A172 (cell line): ENCODE data around the gene JOSD2. TPM values are rescaled to one million over a fixed set of nuclear protein-coding genes. Genes with fewer than 3 reads are reported as not detected.

Experiments
- total RNA-seq: library from RNA; depleted of rRNA; stranded (reverse); fragments of >200 nt; shearing (Covaris generic); gene quantifications from 2 replicates; pipeline ENCODE4 v1.2.3, GENCODE V29; 2014; rRNA removed

Gene JOSD2
- total RNA-seq, 1 experiment from 2014 or later: 38.4 TPM

Other genes starting within 250 kb of the JOSD2 start
- 0.22 TPM in 1 of 2 replicates, not detected in the other for gene KCNC3, start 181.8 kb downstream of the JOSD2 start, total RNA-seq
- 0.07 and 0.16 TPM in 2 replicates for gene NAPSA, start 145.6 kb downstream of the JOSD2 start, total RNA-seq
- 96.8 and 97.3 TPM in 2 replicates for gene NR1H2, start 134.7 kb downstream of the JOSD2 start, total RNA-seq
- gene POLD1, start 126.8 kb downstream of the JOSD2 start, total RNA-seq: 57.5 and 79.9 TPM in 2 replicates
- 0.07 and 0.14 TPM in 2 replicates for gene SPIB, start 92.3 kb downstream of the JOSD2 start, total RNA-seq
- gene MYBPC2, start 78.3 kb downstream of the JOSD2 start, total RNA-seq: not detected in 2 replicates
- gene EMC10, start 34.7 kb downstream of the JOSD2 start, total RNA-seq: 61.5 and 64.7 TPM in 2 replicates
- 1.6 TPM in 1 of 2 replicates, not detected in the other for gene GARIN5A, start 34.3 kb downstream of the JOSD2 start, total RNA-seq
- gene ASPDH, start 2.7 kb upstream of the JOSD2 start, total RNA-seq: 0.36 TPM in 1 of 2 replicates, not detected in the other
- gene LRRC4B, start 57.2 kb upstream of the JOSD2 start, total RNA-seq: 12.3 and 13.5 TPM in 2 replicates
- 1.9 and 2.2 TPM in 2 replicates for gene SYT3, start 128.7 kb upstream of the JOSD2 start, total RNA-seq
- 2.1 TPM in 1 of 2 replicates, not detected in the other for gene C19orf81, start 138.3 kb upstream of the JOSD2 start, total RNA-seq
- 0.40 and 0.48 TPM in 2 replicates for gene SHANK1, start 208.6 kb upstream of the JOSD2 start, total RNA-seq
- gene CLEC11A, start 212.2 kb upstream of the JOSD2 start, total RNA-seq: 4.8 and 7.9 TPM in 2 replicates